Trophoblast cell (in vitro differentiated cells and primary cell): ENCODE results near the gene CFAP69.
A peak's percentile ranks its signal among the peaks of the same experiment; 100 is the strongest.

Experiments
- DNase-seq, 2 donors: peaks; one replicate each; pipeline ENCODE4 v3.0.0-alpha.2; 2016
- H2AFZ ChIP-seq: 2 replicates; pipeline ENCODE4 v1.6.1; 2013; ENCODE audit warnings: low read length, moderate library complexity, mild to moderate bottlenecking; ENCODE audit not compliant: insufficient read depth, poor library complexity
- H2AK5ac ChIP-seq: 2 replicates; pipeline ENCODE4 v1.6.1; 2013; ENCODE audit warnings: mild to moderate bottlenecking, low read length
- H2BK120ac ChIP-seq: 2 replicates; pipeline ENCODE4 v1.6.1; 2013; ENCODE audit warnings: low read length, mild to moderate bottlenecking, moderate library complexity; ENCODE audit not compliant: insufficient read depth, poor library complexity
- H2BK12ac ChIP-seq: 2 replicates; pipeline ENCODE4 v1.6.1; 2013; ENCODE audit warnings: mild to moderate bottlenecking, low read length, moderate library complexity
- H2BK5ac ChIP-seq: 2 replicates; pipeline ENCODE4 v1.6.1; 2013; ENCODE audit warnings: low read length, low read depth, moderate library complexity, mild to moderate bottlenecking; ENCODE audit not compliant: poor library complexity
- H3K14ac ChIP-seq: 2 replicates; pipeline ENCODE4 v1.6.1; 2013; ENCODE audit warnings: mild to moderate bottlenecking, low read length
- H3K18ac ChIP-seq: 2 replicates; pipeline ENCODE4 v1.6.1; 2013; ENCODE audit warnings: mild to moderate bottlenecking, low read length
- H3K23ac ChIP-seq: 2 replicates; pipeline ENCODE4 v1.6.1; 2013; ENCODE audit warnings: low read length
- H3K27ac ChIP-seq: 2 replicates; pipeline ENCODE4 v1.5.1; 2013; ENCODE audit warnings: low read depth, mild to moderate bottlenecking, inconsistent platforms, low read length, moderate library complexity
- H3K27me3 ChIP-seq: 2 replicates; pipeline ENCODE4 v1.6.1; 2013; ENCODE audit warnings: inconsistent platforms, mild to moderate bottlenecking, low read length, moderate library complexity; ENCODE audit not compliant: insufficient read depth
- H3K36me3 ChIP-seq, 2 experiments: 1 replicate in 1 of 2; 2 replicates in 1 of 2; pipeline ENCODE4 v1.6.1; 2013; ENCODE audit warnings: low read length in 2 of 2, mild to moderate bottlenecking in 2 of 2, moderate library complexity in 1 of 2; ENCODE audit not compliant: insufficient read depth in 2 of 2, control insufficient read depth in 1 of 2
- H3K4ac ChIP-seq: 2 replicates; pipeline ENCODE4 v1.6.1; 2013; ENCODE audit warnings: low read depth, mild to moderate bottlenecking, low read length, moderate library complexity
- H3K4me1 ChIP-seq, 2 experiments: 1 replicate in 1 of 2; 2 replicates in 1 of 2; pipeline ENCODE4 v1.6.1; 2013; ENCODE audit warnings: low read length in 2 of 2, mild to moderate bottlenecking in 2 of 2, moderate library complexity in 1 of 2; ENCODE audit not compliant: insufficient read depth in 2 of 2, control insufficient read depth in 1 of 2
- H3K4me2 ChIP-seq: 2 replicates; pipeline ENCODE4 v1.6.1; 2013; ENCODE audit warnings: inconsistent platforms, mild to moderate bottlenecking, low read length, moderate library complexity
- H3K4me3 ChIP-seq: 2 replicates; pipeline ENCODE4 v1.5.1; 2013; ENCODE audit warnings: mild to moderate bottlenecking, low read depth, low read length, inconsistent platforms
- H3K79me1 ChIP-seq: one replicate; pipeline ENCODE4 v1.6.1; 2013; ENCODE audit warnings: low read length
- H3K79me2 ChIP-seq: 2 replicates; pipeline ENCODE4 v1.6.1; 2013; ENCODE audit warnings: low read length, mild to moderate bottlenecking; ENCODE audit not compliant: control insufficient read depth, insufficient read depth, poor library complexity
- H3K9ac ChIP-seq: 2 replicates; pipeline ENCODE4 v1.6.1; 2013; ENCODE audit warnings: mild to moderate bottlenecking, low read length
- H3K9me3 ChIP-seq: 2 replicates; pipeline ENCODE4 v1.6.1; 2013; ENCODE audit warnings: low read depth, mild to moderate bottlenecking, control low read depth, inconsistent platforms, low read length; ENCODE audit not compliant: insufficient read depth
- H4K12ac ChIP-seq: 2 replicates; pipeline ENCODE4 v1.6.1; 2013; ENCODE audit warnings: low read depth, mild to moderate bottlenecking, low read length, moderate library complexity
- H4K8ac ChIP-seq: 2 replicates; pipeline ENCODE4 v1.6.1; 2013; ENCODE audit warnings: low read depth, mild to moderate bottlenecking, low read length, moderate library complexity
- H4K91ac ChIP-seq: one replicate; pipeline ENCODE4 v1.6.1; 2013; ENCODE audit warnings: low read depth, mild to moderate bottlenecking, low read length, moderate library complexity
- WGBS: extraction: QIAGEN DNeasy Blood & Tissue Kit; methylation state at CpG from one replicate; pipeline ENCODE4 v1.1.7; 2013; ENCODE audit warnings: missing lambda C conversion rate; ENCODE audit not compliant: insufficient read length, insufficient coverage; ENCODE audit errors: extremely low coverage; 5-methylcytosine and 5-hydroxymethylcytosine counted together

Gene CFAP69

GRCh38 chr7:90261441-90261840 lies 16.5 kb downstream of the CFAP69 start:
- no peaks in the 10 kb centered on the region for H3K79me2 ChIP-seq
- no peaks in the 10 kb centered on the region for H3K36me3 ChIP-seq
- no peak overlapping the region for H3K9ac ChIP-seq
- H3K4me1 ChIP-seq: no peaks in the 10 kb centered on the region
- H4K12ac ChIP-seq: no peak overlapping the region
- no peaks in the 10 kb centered on the region for H3K9me3 ChIP-seq
- no peak overlapping the region for H2AFZ ChIP-seq
- H3K4me3 ChIP-seq: no peak overlapping the region
- H3K27me3 ChIP-seq: no peaks in the 10 kb centered on the region
- no peak overlapping the region for H3K27ac ChIP-seq
- H2AK5ac ChIP-seq: no peak overlapping the region
- no peak overlapping the region for H3K23ac ChIP-seq
- DNase-seq: no peak
- no peak overlapping the region for H3K18ac ChIP-seq
- H3K4me2 ChIP-seq: no peak overlapping the region
- no peak overlapping the region for H2BK120ac ChIP-seq
- no peak overlapping the region for H2BK12ac ChIP-seq
- no peaks in the 10 kb centered on the region for H3K79me1 ChIP-seq
- no peak overlapping the region for H3K14ac ChIP-seq
- H2BK5ac ChIP-seq: no peak overlapping the region
- no peak overlapping the region for H3K4ac ChIP-seq
- H4K8ac ChIP-seq: no peak overlapping the region
- H4K91ac ChIP-seq: no peak overlapping the region

GRCh38 chr7:90262438-90262837 lies 17.5 kb downstream of the CFAP69 start:
- H3K27ac ChIP-seq: no peak overlapping the region
- H3K4ac ChIP-seq: no peak overlapping the region
- no peak overlapping the region for H2BK5ac ChIP-seq

GRCh38 chr7:90266808-90267207 lies 21.8 kb downstream of the CFAP69 start:
- no peak overlapping the region for H3K4me2 ChIP-seq
- H2AK5ac ChIP-seq: no peak overlapping the region
- no peak overlapping the region for H3K9ac ChIP-seq
- H3K79me2 ChIP-seq: no peaks in the 10 kb centered on the region
- no peaks in the 10 kb centered on the region for H3K4me1 ChIP-seq
- H3K4ac ChIP-seq: no peak overlapping the region
- H3K79me1 ChIP-seq: no peaks in the 10 kb centered on the region
- H3K27me3 ChIP-seq: no peaks in the 10 kb centered on the region
- no peak overlapping the region for H3K4me3 ChIP-seq
- no CpG with 5 or more reads among the region's 3 CpGs for WGBS
- no peak overlapping the region for H3K18ac ChIP-seq
- no peak overlapping the region for H2BK120ac ChIP-seq
- DNase-seq: no peak
- H4K8ac ChIP-seq: no peak overlapping the region
- H4K91ac ChIP-seq: no peak overlapping the region
- no peak overlapping the region for H3K14ac ChIP-seq
- no peak overlapping the region for H4K12ac ChIP-seq
- H2BK5ac ChIP-seq: no peak overlapping the region
- no peak overlapping the region for H2BK12ac ChIP-seq
- H3K27ac ChIP-seq: no peak overlapping the region
- no peaks in the 10 kb centered on the region for H3K9me3 ChIP-seq
- no peak overlapping the region for H3K23ac ChIP-seq
- no peak overlapping the region for H2AFZ ChIP-seq
- H3K36me3 ChIP-seq: no peaks in the 10 kb centered on the region

More at GRCh38 chr7:90262438-90262837, 17.5 kb downstream of the CFAP69 start:
- Histone ChIP-seq H4K12ac (no peak overlapping the region), H3K14ac (no peak overlapping the region), H3K23ac (no peak overlapping the region), H2BK120ac (no peak overlapping the region), H2AK5ac (no peak overlapping the region), H3K36me3 (no peaks in the 10 kb centered on the region), H3K4me3 (no peak overlapping the region), H3K4me2 (no peak overlapping the region), H4K8ac (no peak overlapping the region), H3K27me3 (no peaks in the 10 kb centered on the region), H4K91ac (no peak overlapping the region), H2AFZ (no peak overlapping the region), H3K9ac (no peak overlapping the region), H2BK12ac (no peak overlapping the region), H3K79me1 (no peaks in the 10 kb centered on the region), H3K18ac (no peak overlapping the region), H3K9me3 (no peaks in the 10 kb centered on the region), H3K79me2 (no peaks in the 10 kb centered on the region), H3K4me1 (no peaks in the 10 kb centered on the region)
- peak in 1 of 2 donors; percentile 33 for DNase-seq

- WGBS: no CpG with 5 or more reads among the region's 5 CpGs
- H2BK5ac ChIP-seq: no peak overlapping the region
- no peaks in the 10 kb centered on the region for H3K9me3 ChIP-seq
- H3K79me1 ChIP-seq: no peaks in the 10 kb centered on the region
- H4K8ac ChIP-seq: no peak overlapping the region
- H2AK5ac ChIP-seq: no peak overlapping the region
- H3K4me2 ChIP-seq: no peak overlapping the region
- no peak overlapping the region for H4K91ac ChIP-seq
- no peak overlapping the region for H4K12ac ChIP-seq
- no peaks in the 10 kb centered on the region for H3K36me3 ChIP-seq
- H3K79me2 ChIP-seq: no peaks in the 10 kb centered on the region
- no peak overlapping the region for H3K4me3 ChIP-seq
- H3K4me1 ChIP-seq: no peaks in the 10 kb centered on the region
- H2AFZ ChIP-seq: no peak overlapping the region
- H3K9ac ChIP-seq: no peak overlapping the region
- H2BK120ac ChIP-seq: no peak overlapping the region
- H3K27me3 ChIP-seq: no peaks in the 10 kb centered on the region
- H2BK12ac ChIP-seq: no peak overlapping the region
- no peak for DNase-seq
- H3K14ac ChIP-seq: no peak overlapping the region
- no peak overlapping the region for H3K23ac ChIP-seq
- H3K18ac ChIP-seq: no peak overlapping the region
- H3K4ac ChIP-seq: no peak overlapping the region
- H3K27ac ChIP-seq: no peak overlapping the region
Observed at GRCh38 chr7:90267263-90267858, 22.4 kb downstream of the CFAP69 start.
